GM23338 (cell line): ENCODE data around the gene SYNE4. TPM values are rescaled to one million over a fixed set of nuclear protein-coding genes. Genes with fewer than 3 reads are reported as not detected.

Experiments
- ATAC-seq: fragments of 200-7000 bp; cut with Tn5 transposase; 3 replicates; pipeline ENCODE4 v1.9.1; 2020
- DNase-seq: peaks from one replicate; pipeline ENCODE4 v3.0.0-alpha.2; 2015; ENCODE audit warnings: low spot score
- H2AFZ ChIP-seq: fragments of 200-600 bp; sonication (generic); 2 replicates; pipeline ENCODE4 v1.8.0; 2016; ENCODE audit warnings: antibody characterized with exemption, mild to moderate bottlenecking, moderate library complexity
- H3F3A ChIP-seq: fragments of 200-600 bp; sonication (generic); replicated peaks from 2 replicates; pipeline ENCODE4 v1.8.0; 2017; ENCODE audit warnings: antibody characterized with exemption, mixed run types, low read depth
- H3K27ac ChIP-seq: fragments of 200-600 bp; sonication (generic); 2 replicates; pipeline ENCODE4 v1.6.1; 2016; ENCODE audit warnings: low read depth
- H3K27me3 ChIP-seq: fragments of 200-600 bp; sonication (generic); 2 replicates; pipeline ENCODE4 v1.8.0; 2016; ENCODE audit warnings: mild to moderate bottlenecking, mixed run types, moderate library complexity; ENCODE audit not compliant: insufficient read depth
- H3K36me3 ChIP-seq: fragments of 200-600 bp; sonication (generic); 2 replicates; pipeline ENCODE4 v1.8.0; 2016; ENCODE audit warnings: mild to moderate bottlenecking; ENCODE audit not compliant: insufficient read depth
- H3K4me1 ChIP-seq: fragments of 200-600 bp; sonication (generic); 2 replicates; pipeline ENCODE4 v1.8.0; 2016; ENCODE audit warnings: mild to moderate bottlenecking, moderate library complexity; ENCODE audit not compliant: insufficient read depth
- H3K4me2 ChIP-seq: fragments of 200-600 bp; sonication (generic); 2 replicates; pipeline ENCODE4 v1.7.1; 2017; ENCODE audit warnings: mixed run types
- H3K4me3 ChIP-seq: fragments of 200-600 bp; sonication (generic); 2 replicates; pipeline ENCODE4 v1.6.1; 2016; ENCODE audit warnings: mixed run types
- H3K79me2 ChIP-seq: fragments of 200-600 bp; sonication (generic); replicated peaks from 2 replicates; pipeline ENCODE4 v1.8.0; 2017; ENCODE audit warnings: mild to moderate bottlenecking; ENCODE audit not compliant: insufficient read depth
- H3K9me2 ChIP-seq: fragments of 200-600 bp; sonication (generic); 2 replicates; pipeline ENCODE4 v1.8.0; 2017; ENCODE audit not compliant: insufficient read depth
- H4K20me1 ChIP-seq: fragments of 200-600 bp; sonication (generic); replicated peaks from 2 replicates; pipeline ENCODE4 v1.8.0; 2017; ENCODE audit warnings: mild to moderate bottlenecking; ENCODE audit not compliant: insufficient read depth
- H3K27ac Mint-ChIP-seq: 2 replicates; pipeline ENCODE4 v1.8.0; 2020; ENCODE audit warnings: inconsistent platforms, mild to moderate bottlenecking, moderate library complexity, mixed read lengths
- H3K27me3 Mint-ChIP-seq: 3 replicates; pipeline ENCODE4 v1.8.0; 2022; ENCODE audit warnings: low read depth, mild to moderate bottlenecking, moderate library complexity, mixed read lengths, inconsistent platforms; ENCODE audit not compliant: insufficient read depth, poor library complexity
- H3K36me3 Mint-ChIP-seq: 3 replicates; pipeline ENCODE4 v1.8.0; 2021; ENCODE audit warnings: low read depth, mild to moderate bottlenecking, inconsistent platforms, moderate library complexity, mixed read lengths
- H3K4me1 Mint-ChIP-seq: 3 replicates; pipeline ENCODE4 v1.8.0; 2020; ENCODE audit warnings: mild to moderate bottlenecking, inconsistent platforms, mixed read lengths
- H3K4me3 Mint-ChIP-seq: 3 replicates; pipeline ENCODE4 v1.8.0; 2021; ENCODE audit warnings: moderate library complexity, mild to moderate bottlenecking, inconsistent platforms, mixed read lengths
- H3K9me3 Mint-ChIP-seq: 3 replicates; pipeline ENCODE4 v1.8.0; 2020; ENCODE audit warnings: moderate library complexity, mild to moderate bottlenecking, inconsistent platforms, mixed read lengths
- CREB1 ChIP-seq: fragments of 250-450 bp; sonication (Bioruptor Pico); IDR thresholded peaks from 2 replicates; pipeline ENCODE4 v1.5.0; 2020; ENCODE audit warnings: low read depth, mild to moderate bottlenecking, moderate library complexity
- CTCF ChIP-seq, 2 experiments: fragments of 200-600 bp in 1 of 2; sonication (generic) in 1 of 2; conservative IDR thresholded peaks; 2 replicates each; pipeline versions ENCODE4 v1.5.1 to v1.6.1; 2016 to 2017; ENCODE audit warnings: antibody characterized with exemption in 2 of 2, low read depth in 2 of 2, mild to moderate bottlenecking in 2 of 2, moderate library complexity in 1 of 2
- EZH2 ChIP-seq: fragments of 200-600 bp; sonication (generic); IDR thresholded peaks from one replicate; pipeline ENCODE4 v1.8.0; 2017; ENCODE audit warnings: antibody characterized with exemption, mild to moderate bottlenecking, low read depth; ENCODE audit not compliant: unreplicated experiment
- EZH2phosphoT487 ChIP-seq: fragments of 200-600 bp; sonication (generic); IDR thresholded peaks from one replicate; pipeline ENCODE4 v1.8.1; 2018; ENCODE audit warnings: antibody characterized with exemption; ENCODE audit not compliant: unreplicated experiment
- NANOG ChIP-seq: IDR thresholded peaks from 2 replicates; pipeline ENCODE4 v1.6.1; 2016; ENCODE audit warnings: antibody characterized with exemption, borderline replicate concordance
- POLR2AphosphoS5 ChIP-seq: IDR thresholded peaks from 2 replicates; pipeline ENCODE4 v1.6.1; 2016; ENCODE audit warnings: antibody characterized with exemption, low read depth
- STAT1 ChIP-seq: IDR thresholded peaks from one replicate; pipeline ENCODE4 v1.6.1; 2016; ENCODE audit warnings: antibody characterized with exemption; ENCODE audit not compliant: unreplicated experiment
- ZNF114 ChIP-seq: fragments of 250-450 bp; sonication (Bioruptor Pico); IDR thresholded peaks from 2 replicates; pipeline ENCODE4 v1.5.0; 2020; ENCODE audit warnings: mild to moderate bottlenecking, moderate library complexity
- ZNF331 ChIP-seq: fragments of 250-450 bp; sonication (Bioruptor Pico); IDR thresholded peaks from 2 replicates; pipeline ENCODE4 v1.5.0; 2020; ENCODE audit warnings: low read depth, mild to moderate bottlenecking, moderate library complexity
- polyA plus RNA-seq: library from polyadenylated mRNA; unstranded; fragments of >200 nt; fragmentation: Nextera tagmentation; extraction: Ambion mirVana; gene quantifications from 2 replicates; pipeline ENCODE4 v1.2.1, GENCODE V29; 2016
- total RNA-seq: library from RNA; depleted of rRNA; stranded (reverse); fragments of >200 nt; shearing (Covaris generic); gene quantifications from 2 replicates; pipeline ENCODE4 v1.2.3, GENCODE V29; 2014
- TF ChIP-seq, protein P1 (sequence below): IDR thresholded peaks from 2 replicates; pipeline ENCODE4 v1.6.1; 2016; ENCODE audit warnings: antibody characterized with exemption
- TF ChIP-seq, protein P2 (sequence below): fragments of 250-450 bp; sonication (Bioruptor Pico); IDR thresholded peaks from 2 replicates; pipeline ENCODE4 v1.5.0; 2020; ENCODE audit warnings: mild to moderate bottlenecking, moderate library complexity

Gene SYNE4
- total and polyA plus RNA-seq, 2 experiments from 2014 or later: 26.1 to 49.8 TPM

- no peak overlapping the region for H3K4me3 Mint-ChIP-seq
- H2AFZ ChIP-seq: no peak overlapping the region
- TF ChIP-seq CREB1 (no peak), ZNF331 (no peak), POLR2AphosphoS5 (no peak), NANOG (no peak), EZH2 (no peak), STAT1 (no peak)
- TF ChIP-seq, protein P1, sequence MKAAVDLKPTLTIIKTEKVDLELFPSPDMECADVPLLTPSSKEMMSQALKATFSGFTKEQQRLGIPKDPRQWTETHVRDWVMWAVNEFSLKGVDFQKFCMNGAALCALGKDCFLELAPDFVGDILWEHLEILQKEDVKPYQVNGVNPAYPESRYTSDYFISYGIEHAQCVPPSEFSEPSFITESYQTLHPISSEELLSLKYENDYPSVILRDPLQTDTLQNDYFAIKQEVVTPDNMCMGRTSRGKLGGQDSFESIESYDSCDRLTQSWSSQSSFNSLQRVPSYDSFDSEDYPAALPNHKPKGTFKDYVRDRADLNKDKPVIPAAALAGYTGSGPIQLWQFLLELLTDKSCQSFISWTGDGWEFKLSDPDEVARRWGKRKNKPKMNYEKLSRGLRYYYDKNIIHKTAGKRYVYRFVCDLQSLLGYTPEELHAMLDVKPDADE: no peak
- H3K36me3 Mint-ChIP-seq: no peaks in the 10 kb centered on the region
- no peaks in the 10 kb centered on the region for H3F3A ChIP-seq
- no peak overlapping the region for H3K27ac ChIP-seq
- H3K9me3 Mint-ChIP-seq: no peaks in the 10 kb centered on the region; the same call in 2 of the 3 replicates
- peaks cover 14% of the 10 kb centered on the region for H3K4me1 Mint-ChIP-seq
- DNase-seq (peak; percentile 3), ATAC-seq (no peak)
- no peaks in the 10 kb centered on the region for H3K27me3 ChIP-seq
- H3K4me3 ChIP-seq: no peak overlapping the region
- H3K4me2 ChIP-seq: no peak overlapping the region
- peaks cover 5% of the 10 kb centered on the region; the same call in 1 of the 2 replicates for H3K4me1 ChIP-seq
- H3K27ac Mint-ChIP-seq: no peak overlapping the region
- H4K20me1 ChIP-seq: no peaks in the 10 kb centered on the region
- no peaks in the 10 kb centered on the region for H3K9me2 ChIP-seq
- H3K79me2 ChIP-seq: no peaks in the 10 kb centered on the region
- H3K27me3 Mint-ChIP-seq: peaks cover 18% of the 10 kb centered on the region
- H3K36me3 ChIP-seq: no peaks in the 10 kb centered on the region
Measured at GRCh38 chr19:35978832-35979365, 29.7 kb downstream of the SYNE4 start.

GRCh38 chr19:35978271-35978670 lies 30.3 kb downstream of the SYNE4 start:
- Histone ChIP-seq H3K79me2 (no peaks in the 10 kb centered on the region), H4K20me1 (no peaks in the 10 kb centered on the region), H3K27me3 (no peaks in the 10 kb centered on the region), H3K36me3 (no peaks in the 10 kb centered on the region), H3K4me3 (no peak overlapping the region), H3K9me2 (no peaks in the 10 kb centered on the region), H3K4me1 (peaks cover 5% of the 10 kb centered on the region; the same call in 1 of the 2 replicates), H3K4me2 (no peak overlapping the region), H2AFZ (peak overlapping the region; percentile 76; the same call in 1 of the 2 replicates), H3F3A (no peaks in the 10 kb centered on the region), H3K27ac (no peak overlapping the region)
- Mint-ChIP-seq H3K4me3 (no peak overlapping the region), H3K4me1 (peaks cover 14% of the 10 kb centered on the region), H3K9me3 (no peaks in the 10 kb centered on the region; the same call in 2 of the 3 replicates), H3K27ac (no peak overlapping the region), H3K36me3 (no peaks in the 10 kb centered on the region), H3K27me3 (peaks cover 18% of the 10 kb centered on the region)
- peak; percentile 11 for ATAC-seq
- DNase-seq: no peak
- TF ChIP-seq, protein P1: no peak
- no peak for TF ChIP-seq POLR2AphosphoS5
- no peak for TF ChIP-seq NANOG
- TF ChIP-seq ZNF331: no peak
- no peak for TF ChIP-seq CTCF (conservative IDR thresholded peaks at IDR 0.05; ENCODE audit: low read depth in 2 of 2)
- no peak for TF ChIP-seq ZNF114 (CRISPR knock-in tag)
- TF ChIP-seq, protein P2, sequence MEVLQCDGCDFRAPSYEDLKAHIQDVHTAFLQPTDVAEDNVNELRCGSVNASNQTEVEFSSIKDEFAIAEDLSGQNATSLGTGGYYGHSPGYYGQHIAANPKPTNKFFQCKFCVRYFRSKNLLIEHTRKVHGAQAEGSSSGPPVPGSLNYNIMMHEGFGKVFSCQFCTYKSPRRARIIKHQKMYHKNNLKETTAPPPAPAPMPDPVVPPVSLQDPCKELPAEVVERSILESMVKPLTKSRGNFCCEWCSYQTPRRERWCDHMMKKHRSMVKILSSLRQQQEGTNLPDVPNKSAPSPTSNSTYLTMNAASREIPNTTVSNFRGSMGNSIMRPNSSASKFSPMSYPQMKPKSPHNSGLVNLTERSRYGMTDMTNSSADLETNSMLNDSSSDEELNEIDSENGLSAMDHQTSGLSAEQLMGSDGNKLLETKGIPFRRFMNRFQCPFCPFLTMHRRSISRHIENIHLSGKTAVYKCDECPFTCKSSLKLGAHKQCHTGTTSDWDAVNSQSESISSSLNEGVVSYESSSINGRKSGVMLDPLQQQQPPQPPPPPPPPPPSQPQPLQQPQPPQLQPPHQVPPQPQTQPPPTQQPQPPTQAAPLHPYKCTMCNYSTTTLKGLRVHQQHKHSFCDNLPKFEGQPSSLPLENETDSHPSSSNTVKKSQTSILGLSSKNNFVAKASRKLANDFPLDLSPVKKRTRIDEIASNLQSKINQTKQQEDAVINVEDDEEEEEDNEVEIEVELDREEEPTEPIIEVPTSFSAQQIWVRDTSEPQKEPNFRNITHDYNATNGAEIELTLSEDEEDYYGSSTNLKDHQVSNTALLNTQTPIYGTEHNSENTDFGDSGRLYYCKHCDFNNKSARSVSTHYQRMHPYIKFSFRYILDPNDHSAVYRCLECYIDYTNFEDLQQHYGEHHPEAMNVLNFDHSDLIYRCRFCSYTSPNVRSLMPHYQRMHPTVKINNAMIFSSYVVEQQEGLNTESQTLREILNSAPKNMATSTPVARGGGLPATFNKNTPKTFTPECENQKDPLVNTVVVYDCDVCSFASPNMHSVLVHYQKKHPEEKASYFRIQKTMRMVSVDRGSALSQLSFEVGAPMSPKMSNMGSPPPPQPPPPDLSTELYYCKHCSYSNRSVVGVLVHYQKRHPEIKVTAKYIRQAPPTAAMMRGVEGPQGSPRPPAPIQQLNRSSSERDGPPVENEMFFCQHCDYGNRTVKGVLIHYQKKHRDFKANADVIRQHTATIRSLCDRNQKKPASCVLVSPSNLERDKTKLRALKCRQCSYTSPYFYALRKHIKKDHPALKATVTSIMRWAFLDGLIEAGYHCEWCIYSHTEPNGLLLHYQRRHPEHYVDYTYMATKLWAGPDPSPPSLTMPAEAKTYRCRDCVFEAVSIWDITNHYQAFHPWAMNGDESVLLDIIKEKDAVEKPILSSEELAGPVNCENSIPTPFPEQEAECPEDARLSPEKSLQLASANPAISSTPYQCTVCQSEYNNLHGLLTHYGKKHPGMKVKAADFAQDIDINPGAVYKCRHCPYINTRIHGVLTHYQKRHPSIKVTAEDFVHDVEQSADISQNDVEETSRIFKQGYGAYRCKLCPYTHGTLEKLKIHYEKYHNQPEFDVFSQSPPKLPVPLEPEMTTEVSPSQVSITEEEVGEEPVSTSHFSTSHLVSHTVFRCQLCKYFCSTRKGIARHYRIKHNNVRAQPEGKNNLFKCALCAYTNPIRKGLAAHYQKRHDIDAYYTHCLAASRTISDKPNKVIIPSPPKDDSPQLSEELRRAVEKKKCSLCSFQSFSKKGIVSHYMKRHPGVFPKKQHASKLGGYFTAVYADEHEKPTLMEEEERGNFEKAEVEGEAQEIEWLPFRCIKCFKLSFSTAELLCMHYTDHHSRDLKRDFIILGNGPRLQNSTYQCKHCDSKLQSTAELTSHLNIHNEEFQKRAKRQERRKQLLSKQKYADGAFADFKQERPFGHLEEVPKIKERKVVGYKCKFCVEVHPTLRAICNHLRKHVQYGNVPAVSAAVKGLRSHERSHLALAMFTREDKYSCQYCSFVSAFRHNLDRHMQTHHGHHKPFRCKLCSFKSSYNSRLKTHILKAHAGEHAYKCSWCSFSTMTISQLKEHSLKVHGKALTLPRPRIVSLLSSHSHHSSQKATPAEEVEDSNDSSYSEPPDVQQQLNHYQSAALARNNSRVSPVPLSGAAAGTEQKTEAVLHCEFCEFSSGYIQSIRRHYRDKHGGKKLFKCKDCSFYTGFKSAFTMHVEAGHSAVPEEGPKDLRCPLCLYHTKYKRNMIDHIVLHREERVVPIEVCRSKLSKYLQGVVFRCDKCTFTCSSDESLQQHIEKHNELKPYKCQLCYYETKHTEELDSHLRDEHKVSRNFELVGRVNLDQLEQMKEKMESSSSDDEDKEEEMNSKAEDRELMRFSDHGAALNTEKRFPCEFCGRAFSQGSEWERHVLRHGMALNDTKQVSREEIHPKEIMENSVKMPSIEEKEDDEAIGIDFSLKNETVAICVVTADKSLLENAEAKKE (CRISPR knock-in tag): no peak
- TF ChIP-seq STAT1: no peak
- no peak for TF ChIP-seq EZH2phosphoT487
